IMR-90 (cell line): ENCODE data around the gene LAIR1.

Source experiments
- CEBPB ChIP-seq: IDR thresholded peaks from 2 replicates; pipeline ENCODE4 v1.6.1; 2012; ENCODE audit warnings: low read depth, low read length, improper control_type of control experiment
- CHD1 ChIP-seq: IDR thresholded peaks from 2 replicates; pipeline ENCODE4 v1.6.1; 2012; ENCODE audit warnings: low read depth, low read length, improper control_type of control experiment
- CTCF ChIP-seq: conservative IDR thresholded peaks from 2 replicates; pipeline ENCODE4 v1.5.1; 2012; ENCODE audit warnings: mild to moderate bottlenecking, low read depth, low read length, improper control_type of control experiment
- POLR2A ChIP-seq: IDR thresholded peaks from 2 replicates; pipeline ENCODE4 v1.6.1; 2012; ENCODE audit warnings: mild to moderate bottlenecking, low read depth, low read length
- USF2 ChIP-seq: fragments of 150-350 bp; IDR thresholded peaks from 2 replicates; pipeline ENCODE4 v1.6.1; 2017; ENCODE audit warnings: mild to moderate bottlenecking, antibody characterized with exemption, low read length, low read depth

GRCh38 chr19:54389553-54389952 lies 24.8 kb upstream of the LAIR1 start:
- TF ChIP-seq POLR2A (no peak), USF2 (no peak), CTCF (no peak), CHD1 (no peak), CEBPB (no peak)
